Glutamatergic neuron (in vitro differentiated cells): ENCODE measurements around the gene RIOK3. TPM values are rescaled to one million over a fixed set of nuclear protein-coding genes. Genes with fewer than 3 reads are reported as not detected.
A peak's percentile ranks its signal among the peaks of the same experiment; 100 is the strongest.

Source experiments
- DNase-seq: peaks from one replicate; pipeline ENCODE4 v3.0.0; 2022
- H3K27ac Mint-ChIP-seq: one replicate; pipeline ENCODE4 v1.8.0; 2020; ENCODE audit warnings: mild to moderate bottlenecking, mixed read lengths, inconsistent platforms; ENCODE audit not compliant: unreplicated experiment
- H3K27me3 Mint-ChIP-seq: one replicate; pipeline ENCODE4 v1.8.0; 2020; ENCODE audit warnings: mild to moderate bottlenecking, moderate library complexity, mixed read lengths, inconsistent platforms; ENCODE audit not compliant: unreplicated experiment
- H3K36me3 Mint-ChIP-seq: one replicate; pipeline ENCODE4 v1.8.0; 2020; ENCODE audit warnings: mild to moderate bottlenecking, mixed read lengths, inconsistent platforms; ENCODE audit not compliant: unreplicated experiment
- H3K4me1 Mint-ChIP-seq: one replicate; pipeline ENCODE4 v1.8.0; 2020; ENCODE audit warnings: mild to moderate bottlenecking, low read depth, mixed read lengths, inconsistent platforms; ENCODE audit not compliant: unreplicated experiment
- H3K4me3 Mint-ChIP-seq: one replicate; pipeline ENCODE4 v1.8.0; 2020; ENCODE audit warnings: mild to moderate bottlenecking, mixed read lengths, inconsistent platforms; ENCODE audit not compliant: unreplicated experiment
- H3K9me3 Mint-ChIP-seq: one replicate; pipeline ENCODE4 v1.8.0; 2020; ENCODE audit warnings: mild to moderate bottlenecking, moderate library complexity, mixed read lengths, inconsistent platforms; ENCODE audit not compliant: unreplicated experiment
- long read RNA-seq: library from polyadenylated mRNA; unstranded; transcript quantifications from one replicate; pipeline ENCODE4 v2.0.0, GENCODE V29; 2020; ENCODE audit not compliant: unreplicated experiment
- total RNA-seq: library from RNA; stranded (reverse); fragmentation: NEBNext Ultra II Directional; extraction: Animal tissue kit (Norgen Biotek cat#: 25700); gene quantifications from one replicate; pipeline ENCODE4 v1.2.1, GENCODE V29; 2021; ENCODE audit not compliant: unreplicated experiment
- TF ChIP-seq, protein P1 (sequence below): fragments of 200-600 bp; sonication (generic); IDR thresholded peaks from one replicate; pipeline ENCODE4 v1.5.0; 2021; ENCODE audit not compliant: partially characterized antibody, unreplicated experiment

RIOK3 gene, protein sequence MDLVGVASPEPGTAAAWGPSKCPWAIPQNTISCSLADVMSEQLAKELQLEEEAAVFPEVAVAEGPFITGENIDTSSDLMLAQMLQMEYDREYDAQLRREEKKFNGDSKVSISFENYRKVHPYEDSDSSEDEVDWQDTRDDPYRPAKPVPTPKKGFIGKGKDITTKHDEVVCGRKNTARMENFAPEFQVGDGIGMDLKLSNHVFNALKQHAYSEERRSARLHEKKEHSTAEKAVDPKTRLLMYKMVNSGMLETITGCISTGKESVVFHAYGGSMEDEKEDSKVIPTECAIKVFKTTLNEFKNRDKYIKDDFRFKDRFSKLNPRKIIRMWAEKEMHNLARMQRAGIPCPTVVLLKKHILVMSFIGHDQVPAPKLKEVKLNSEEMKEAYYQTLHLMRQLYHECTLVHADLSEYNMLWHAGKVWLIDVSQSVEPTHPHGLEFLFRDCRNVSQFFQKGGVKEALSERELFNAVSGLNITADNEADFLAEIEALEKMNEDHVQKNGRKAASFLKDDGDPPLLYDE
- total RNA-seq: 105 TPM
- long read RNA-seq, full-length matches to known transcripts: 14 of 28 reads
- long read RNA-seq, partial matches to known transcripts: 6 of 28 reads
- long read RNA-seq, other reads (novel, unspliced or antisense): 8 of 28 reads

DNA sequence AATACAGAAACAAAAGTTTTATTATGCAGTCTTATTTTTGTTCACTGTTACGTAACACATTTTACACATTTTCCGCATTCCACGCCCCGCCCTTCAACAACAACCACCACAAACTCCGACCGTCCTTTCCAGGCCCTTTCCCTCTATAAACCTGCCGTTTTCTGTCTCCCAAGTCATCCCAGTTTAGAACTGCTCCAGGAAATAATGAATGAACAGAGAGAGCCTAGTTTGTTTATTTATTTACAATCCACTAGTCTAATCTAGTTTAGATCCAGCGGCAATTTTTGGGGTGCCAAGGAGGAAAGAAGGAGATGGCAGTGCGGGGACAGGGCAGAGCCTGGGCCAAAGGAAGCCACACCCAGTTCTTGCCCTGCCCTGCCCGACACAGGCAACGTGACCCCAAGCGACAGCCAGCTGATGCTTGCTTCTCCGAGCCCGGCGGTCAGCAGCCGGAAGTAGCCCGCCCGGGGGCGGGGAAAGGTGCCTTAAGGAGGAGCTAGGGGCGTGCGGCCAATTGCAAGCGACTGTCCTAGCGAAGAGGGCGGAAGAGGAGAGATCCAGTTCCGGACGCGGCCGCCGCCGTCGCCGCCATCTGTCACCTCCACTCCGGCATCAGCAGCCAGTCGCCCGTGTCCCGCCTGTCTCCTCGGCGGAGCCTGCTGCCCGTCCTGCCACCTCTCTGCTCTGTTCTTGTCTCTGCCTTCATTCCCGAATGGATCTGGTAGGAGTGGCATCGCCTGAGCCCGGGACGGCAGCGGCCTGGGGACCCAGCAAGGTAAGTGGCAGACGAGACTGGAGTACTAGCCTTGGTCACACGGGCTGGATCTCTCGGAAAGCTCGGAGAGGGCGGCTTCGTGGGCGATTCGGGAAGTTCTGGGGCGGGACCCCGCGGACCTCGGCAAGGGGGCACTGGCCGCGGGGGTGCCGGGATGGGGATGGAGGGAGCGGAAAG is at the start of gene RIOK3:
RIOK3 (plus strand) TSS at position 560 of the 952 bp plus-strand sequence; CDS start at position 713, 153 bp downstream.
- Mint-ChIP-seq H3K27ac (peak within 1 kb of the TSS; percentile 97), H3K27me3 (no peaks in the 10 kb centered on the region), H3K36me3 (no peaks in the 10 kb centered on the region), H3K9me3 (peaks cover 10% of the 10 kb centered on the region), H3K4me3 (peak within 1 kb of the TSS; percentile 92), H3K4me1 (peaks cover 20% of the 10 kb centered on the region)
- TF ChIP-seq, protein P1, sequence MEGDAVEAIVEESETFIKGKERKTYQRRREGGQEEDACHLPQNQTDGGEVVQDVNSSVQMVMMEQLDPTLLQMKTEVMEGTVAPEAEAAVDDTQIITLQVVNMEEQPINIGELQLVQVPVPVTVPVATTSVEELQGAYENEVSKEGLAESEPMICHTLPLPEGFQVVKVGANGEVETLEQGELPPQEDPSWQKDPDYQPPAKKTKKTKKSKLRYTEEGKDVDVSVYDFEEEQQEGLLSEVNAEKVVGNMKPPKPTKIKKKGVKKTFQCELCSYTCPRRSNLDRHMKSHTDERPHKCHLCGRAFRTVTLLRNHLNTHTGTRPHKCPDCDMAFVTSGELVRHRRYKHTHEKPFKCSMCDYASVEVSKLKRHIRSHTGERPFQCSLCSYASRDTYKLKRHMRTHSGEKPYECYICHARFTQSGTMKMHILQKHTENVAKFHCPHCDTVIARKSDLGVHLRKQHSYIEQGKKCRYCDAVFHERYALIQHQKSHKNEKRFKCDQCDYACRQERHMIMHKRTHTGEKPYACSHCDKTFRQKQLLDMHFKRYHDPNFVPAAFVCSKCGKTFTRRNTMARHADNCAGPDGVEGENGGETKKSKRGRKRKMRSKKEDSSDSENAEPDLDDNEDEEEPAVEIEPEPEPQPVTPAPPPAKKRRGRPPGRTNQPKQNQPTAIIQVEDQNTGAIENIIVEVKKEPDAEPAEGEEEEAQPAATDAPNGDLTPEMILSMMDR: no peak
- peak; percentile 97 for DNase-seq

DNA sequence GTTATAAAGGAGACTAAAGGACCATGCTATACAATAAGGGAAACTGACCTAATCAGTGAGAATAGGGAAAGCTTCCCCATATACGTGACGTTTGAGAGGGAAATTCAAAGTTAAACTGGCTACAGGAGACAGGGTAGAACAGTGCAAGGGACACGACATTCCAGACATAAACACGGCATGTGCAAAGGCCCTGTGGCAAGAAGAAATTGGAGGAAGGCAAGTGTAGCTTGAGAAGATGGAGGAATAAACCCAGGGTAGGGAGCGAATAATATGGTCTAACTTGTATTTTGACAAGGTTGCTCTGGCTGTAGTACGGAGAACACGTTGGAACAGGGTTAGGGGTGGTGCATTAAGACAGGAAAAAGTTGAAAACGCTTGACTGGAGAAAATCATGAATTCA is 49.8 kb upstream of the RIOK3 start:
- Mint-ChIP-seq H3K4me1 (peaks cover 12% of the 10 kb centered on the region), H3K36me3 (peaks cover 6% of the 10 kb centered on the region), H3K27me3 (no peaks in the 10 kb centered on the region), H3K9me3 (peaks cover 1% of the 10 kb centered on the region), H3K27ac (no peak overlapping the region), H3K4me3 (no peak overlapping the region)
- TF ChIP-seq, protein P1: no peak
- no peak for DNase-seq

DNA sequence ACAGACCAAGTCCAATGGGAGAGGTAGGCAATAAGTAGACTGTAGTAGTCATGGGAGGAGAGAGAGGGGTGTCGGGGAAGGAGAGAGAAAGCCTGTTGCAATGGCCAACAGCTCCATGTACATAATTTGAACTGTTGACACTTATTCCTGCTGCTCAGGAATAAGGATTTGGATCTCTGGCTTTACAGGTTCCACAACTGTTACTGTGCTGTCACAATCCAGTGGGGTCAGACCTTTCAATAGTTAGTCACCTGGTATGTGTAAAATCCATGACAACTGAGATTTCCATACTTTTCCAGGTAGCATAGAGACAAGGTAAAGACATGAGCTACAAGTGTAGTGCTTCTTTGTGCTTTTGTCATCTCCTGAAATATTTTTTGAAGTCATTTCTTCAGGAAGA is 47.5 kb upstream of the RIOK3 start:
- no peak for DNase-seq
- Mint-ChIP-seq H3K36me3 (peaks cover 6% of the 10 kb centered on the region), H3K4me1 (peaks cover 12% of the 10 kb centered on the region), H3K27me3 (no peaks in the 10 kb centered on the region), H3K4me3 (no peak overlapping the region), H3K9me3 (no peaks in the 10 kb centered on the region), H3K27ac (no peak overlapping the region)
- TF ChIP-seq, protein P1: no peak

DNA sequence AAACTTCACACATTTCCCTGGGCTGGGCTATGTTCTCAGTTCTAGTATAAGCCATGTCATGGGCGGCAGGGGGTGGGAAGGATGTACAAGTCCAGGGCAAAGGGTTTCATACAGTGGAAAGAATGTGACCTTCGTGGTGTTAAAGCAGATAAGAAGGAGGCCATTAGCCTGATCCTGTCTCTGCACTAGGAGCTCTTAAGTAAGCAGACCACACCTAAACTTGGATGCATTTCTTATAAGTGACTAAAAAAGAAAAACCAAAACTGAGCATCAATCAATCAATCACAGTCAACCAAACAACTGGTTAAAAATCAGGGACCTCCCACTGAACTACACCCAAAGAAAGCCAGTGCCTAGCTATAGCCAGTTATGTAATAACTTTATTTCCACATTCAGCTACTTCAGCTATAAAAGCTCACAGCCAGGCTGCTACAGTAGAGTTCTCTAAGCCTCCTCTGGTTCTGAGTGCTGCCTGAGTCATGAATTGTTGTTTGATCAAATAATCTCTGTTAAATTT is 46.8 kb upstream of the RIOK3 start:
- Mint-ChIP-seq H3K27ac (no peak overlapping the region), H3K9me3 (peaks cover 2% of the 10 kb centered on the region), H3K4me3 (no peak overlapping the region), H3K27me3 (no peaks in the 10 kb centered on the region), H3K36me3 (peaks cover 6% of the 10 kb centered on the region), H3K4me1 (peaks cover 7% of the 10 kb centered on the region)
- TF ChIP-seq, protein P1: no peak
- no peak for DNase-seq
